Measurements from ENCODE around the gene AMBRA1.

- TF ChIP-seq CTCF (IDR thresholded peaks at IDR 0.05; ENCODE audit: insufficient read depth, low read length) = no peak
- no peak for TF ChIP-seq POLR2AphosphoS5 (IDR thresholded peaks at IDR 0.05; ENCODE audit: low read depth)
- no peak for TF ChIP-seq REST (IDR thresholded peaks at IDR 0.05; ENCODE audit: insufficient replicate concordance, low read depth)
- TF ChIP-seq GABPA (IDR thresholded peaks at IDR 0.05; ENCODE audit: low read depth) = no peak
Measured at GRCh38 chr11:46588131-46588530, 5.7 kb downstream of the AMBRA1 start.
